ENCODE results near the gene UVRAG.

DNA sequence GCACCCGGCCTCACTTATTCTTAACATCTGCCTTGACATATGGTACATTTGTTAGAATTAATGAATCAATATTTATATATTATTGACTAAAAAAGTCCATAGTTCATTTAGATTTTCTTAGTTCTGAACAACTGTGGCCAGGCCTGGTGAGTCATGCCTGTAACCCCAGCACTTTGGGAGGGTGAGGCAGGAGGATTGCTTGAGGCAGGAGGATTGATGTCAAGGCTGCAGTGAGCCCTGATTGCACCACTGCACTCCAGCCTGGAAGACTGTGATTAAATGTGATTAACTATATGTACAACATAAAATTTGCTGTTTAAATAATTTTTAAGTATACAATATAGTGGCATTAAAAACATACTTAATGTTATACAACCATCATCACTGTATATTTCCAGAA is 5.6 kb downstream of the UVRAG start:
- TF ChIP-seq, protein P1, sequence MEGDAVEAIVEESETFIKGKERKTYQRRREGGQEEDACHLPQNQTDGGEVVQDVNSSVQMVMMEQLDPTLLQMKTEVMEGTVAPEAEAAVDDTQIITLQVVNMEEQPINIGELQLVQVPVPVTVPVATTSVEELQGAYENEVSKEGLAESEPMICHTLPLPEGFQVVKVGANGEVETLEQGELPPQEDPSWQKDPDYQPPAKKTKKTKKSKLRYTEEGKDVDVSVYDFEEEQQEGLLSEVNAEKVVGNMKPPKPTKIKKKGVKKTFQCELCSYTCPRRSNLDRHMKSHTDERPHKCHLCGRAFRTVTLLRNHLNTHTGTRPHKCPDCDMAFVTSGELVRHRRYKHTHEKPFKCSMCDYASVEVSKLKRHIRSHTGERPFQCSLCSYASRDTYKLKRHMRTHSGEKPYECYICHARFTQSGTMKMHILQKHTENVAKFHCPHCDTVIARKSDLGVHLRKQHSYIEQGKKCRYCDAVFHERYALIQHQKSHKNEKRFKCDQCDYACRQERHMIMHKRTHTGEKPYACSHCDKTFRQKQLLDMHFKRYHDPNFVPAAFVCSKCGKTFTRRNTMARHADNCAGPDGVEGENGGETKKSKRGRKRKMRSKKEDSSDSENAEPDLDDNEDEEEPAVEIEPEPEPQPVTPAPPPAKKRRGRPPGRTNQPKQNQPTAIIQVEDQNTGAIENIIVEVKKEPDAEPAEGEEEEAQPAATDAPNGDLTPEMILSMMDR (IDR thresholded peaks at IDR 0.05; ENCODE audit: low read length) = no peak
- no peak for TF ChIP-seq EZH2 (IDR thresholded peaks at IDR 0.05; ENCODE audit: borderline replicate concordance, low read length)

Data from OCI-LY1 (cell line).